Stimulated activated CD4-positive, alpha-beta T cell treated with anti-CD3 and anti-CD28 coated beads, TNF-alpha, amount 100 ng/mL, for 4 hours (primary cell): ENCODE data around the gene AATK.

Experiments used
- DNase-seq, 3 experiments: peaks; one replicate each; pipeline ENCODE4 v3.0.0-alpha.2; 2020; ENCODE audit warnings: low read depth in 3 of 3

AATK gene

DNA sequence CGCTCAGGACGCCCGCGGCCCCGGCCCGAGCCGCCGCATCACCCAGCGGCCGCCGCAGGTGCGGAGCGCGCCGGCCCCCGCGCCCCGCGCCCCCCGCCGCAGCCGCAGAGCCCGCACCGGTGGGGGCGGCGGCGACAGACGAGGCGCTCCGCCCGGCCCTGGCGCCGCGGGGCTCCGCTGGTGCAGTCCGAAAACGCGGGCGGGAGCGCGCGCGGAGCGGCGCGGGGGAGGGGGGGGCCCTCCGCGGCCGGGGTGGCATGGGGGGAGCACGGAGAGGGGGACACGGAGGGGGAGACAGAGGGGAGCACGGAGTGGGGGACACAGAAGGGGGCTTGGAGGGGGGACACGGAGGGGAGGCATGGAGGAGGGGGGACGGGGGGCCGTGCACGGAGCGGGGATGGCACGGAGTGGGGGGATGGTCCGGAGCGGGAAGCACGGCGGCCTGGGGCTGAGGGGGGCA, at the start of gene AATK:
Gene AATK (minus strand): TSS at position 189 of the 460 bp plus-strand sequence. CDS start 229 bp downstream, outside the sequence.
- no peak for DNase-seq

DNA sequence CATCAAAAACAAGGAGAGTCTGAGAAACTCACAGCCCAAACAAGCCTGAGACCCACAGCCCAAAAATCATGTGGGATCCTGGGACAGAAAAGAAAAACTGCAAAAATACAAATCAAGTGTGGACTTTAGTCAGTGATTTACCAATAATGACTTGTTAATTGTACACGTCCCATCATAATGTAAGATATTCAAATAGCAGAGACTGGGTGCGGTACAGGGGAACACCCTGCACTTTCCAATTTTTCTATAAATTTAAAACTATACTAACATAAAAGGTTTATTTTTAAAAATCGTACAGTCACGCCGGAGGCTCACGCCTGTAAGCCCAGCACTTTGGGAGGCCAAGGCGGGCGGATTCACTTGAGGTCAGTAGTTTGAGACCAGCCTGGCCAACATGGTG, 48.0 kb upstream of the AATK start:
- no peak for DNase-seq

DNA sequence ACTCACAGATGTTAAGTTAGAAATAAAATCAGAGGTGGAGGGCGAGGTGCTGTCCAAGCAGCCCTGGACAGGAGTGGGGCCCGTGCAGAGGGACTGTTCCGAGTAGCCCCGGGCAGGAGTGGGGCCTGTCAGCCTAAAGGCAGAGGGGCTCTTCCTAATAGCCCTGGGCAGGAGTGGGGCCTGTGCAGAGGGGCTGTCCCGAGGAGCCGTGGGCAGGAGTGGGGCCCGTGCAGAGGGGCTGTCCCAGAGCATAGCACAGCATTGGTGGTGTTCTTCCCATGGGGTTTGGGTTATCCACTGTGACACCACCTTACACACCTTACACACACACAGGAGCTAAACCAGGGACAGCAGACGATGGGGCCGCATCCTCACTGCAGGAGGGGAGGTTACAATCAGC, 46.3 kb upstream of the AATK start:
- DNase-seq = no peak

DNA sequence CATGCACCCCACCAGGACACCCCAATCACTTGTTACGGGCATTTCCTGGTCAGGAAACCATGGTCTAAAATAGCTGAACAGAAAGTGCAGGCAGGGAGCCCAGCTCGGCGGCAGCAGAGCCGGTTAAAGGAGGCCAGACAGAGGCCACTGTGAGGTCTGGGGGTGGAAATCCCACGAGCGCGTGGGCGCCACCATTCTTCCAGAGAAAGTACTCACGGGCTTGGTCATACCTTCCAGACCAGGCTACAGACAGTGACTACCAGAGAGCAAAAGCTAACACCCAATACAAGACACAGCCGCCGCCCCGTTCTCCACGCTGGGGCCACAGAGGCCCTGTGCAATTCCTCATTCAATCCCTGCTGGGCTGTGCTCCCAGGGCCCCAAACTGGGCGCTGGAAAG, 44.8 kb upstream of the AATK start:
- DNase-seq = no peak

DNA sequence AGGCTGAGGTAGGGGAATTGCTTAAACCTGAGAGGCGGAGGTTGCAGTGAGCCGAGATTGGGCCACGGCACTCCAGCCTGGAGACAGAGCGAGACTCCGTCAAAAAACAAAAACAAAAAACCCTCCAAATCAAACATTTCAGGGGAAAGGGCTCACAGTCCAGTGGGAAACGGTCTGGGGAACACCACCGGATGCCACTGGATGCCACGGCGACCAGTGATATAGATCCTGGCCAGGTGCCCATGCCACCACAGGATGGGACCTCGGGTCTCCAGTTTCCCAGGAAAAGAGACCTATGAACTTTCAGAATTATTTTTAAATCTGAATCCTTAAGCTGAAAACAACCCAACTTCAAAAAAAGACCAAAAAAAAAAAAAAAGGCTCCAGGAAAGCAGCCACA, 44.4 kb upstream of the AATK start:
- DNase-seq = no peak

DNA sequence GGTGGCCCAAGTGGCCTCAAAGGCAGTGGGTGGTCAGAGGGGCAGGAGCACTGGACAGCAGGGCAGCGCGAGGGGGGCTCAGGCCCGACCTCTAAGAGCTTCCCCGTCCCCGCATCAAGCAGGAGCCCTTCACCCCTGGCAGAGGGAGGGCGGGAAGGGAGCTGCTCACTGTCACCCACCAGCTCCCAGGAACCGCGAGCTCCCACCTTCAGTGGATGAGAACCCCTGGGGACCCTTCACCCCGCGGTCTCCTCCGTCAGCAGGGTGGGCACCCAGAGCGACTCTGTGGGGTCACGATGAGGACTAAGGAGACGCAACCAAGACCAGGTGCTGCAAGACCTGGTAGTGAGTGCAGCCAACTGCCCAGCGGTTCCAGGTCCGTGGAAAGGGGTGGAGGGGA, 43.1 kb upstream of the AATK start:
- no peak for DNase-seq

- no peak for DNase-seq
Measured at GRCh38 chr17:81208651-81209050, 42.6 kb upstream of the AATK start.

DNA sequence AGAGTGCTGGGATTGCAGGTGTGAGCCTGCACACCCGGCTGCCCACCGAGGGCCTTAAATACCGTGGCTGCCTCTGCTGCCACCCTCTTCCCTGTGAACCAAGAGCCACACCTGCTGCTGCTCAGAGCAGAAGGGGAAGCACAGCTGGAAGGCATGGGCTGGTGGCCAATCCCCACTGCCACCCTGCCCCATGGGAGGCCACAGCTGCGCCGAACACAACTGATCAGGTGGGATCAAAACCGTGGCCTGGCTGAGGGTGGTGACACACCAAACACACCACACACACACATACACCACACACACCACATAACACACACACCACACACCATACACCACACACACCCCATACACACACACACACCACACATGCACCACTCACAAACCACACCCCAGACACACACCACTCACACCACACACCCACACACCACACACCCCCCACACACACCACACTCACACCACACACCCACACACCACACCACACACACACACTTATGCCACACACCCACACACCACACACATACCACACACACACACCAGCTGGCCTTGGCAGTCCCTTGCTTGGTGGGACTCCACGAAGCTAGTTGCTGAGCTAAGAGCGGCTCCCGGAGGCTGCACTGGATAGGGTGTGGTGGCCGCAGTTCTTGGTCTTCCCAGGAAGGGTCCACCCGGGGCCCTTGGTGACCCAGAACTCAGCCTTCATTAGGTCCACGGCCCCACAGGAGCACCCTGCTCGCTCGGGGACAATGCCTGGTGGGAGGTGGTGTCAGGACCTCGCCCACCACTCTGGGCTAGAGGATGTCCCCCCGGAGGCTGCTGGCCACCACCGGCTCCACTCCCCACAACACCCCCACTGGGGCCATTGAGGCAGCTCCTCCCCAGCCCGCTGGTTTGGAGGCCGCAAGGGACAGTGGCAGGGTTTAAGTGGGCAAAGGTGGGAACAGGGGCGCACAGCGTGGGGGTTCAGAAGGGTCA, 41.9 kb upstream of the AATK start:
- no peak for DNase-seq

DNA sequence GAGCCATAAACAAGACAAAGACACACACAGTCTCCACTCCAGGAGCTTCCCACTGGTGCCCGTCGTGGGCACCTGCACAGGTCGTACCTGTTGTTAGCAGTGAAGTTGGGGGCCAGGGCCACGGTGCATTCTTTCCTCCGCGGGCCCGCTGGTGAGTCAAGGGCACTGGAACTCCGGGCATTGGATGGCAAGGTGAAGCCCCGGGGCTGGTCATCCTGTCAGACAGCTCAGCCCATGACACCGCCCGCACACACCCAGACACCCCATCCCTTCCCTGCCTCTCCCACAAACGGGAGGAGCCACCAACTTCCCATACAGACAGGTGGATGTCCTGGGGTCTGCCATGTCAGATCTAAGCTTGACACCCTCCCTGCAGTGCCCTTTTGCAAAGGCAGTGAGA, 40.6 kb upstream of the AATK start:
- DNase-seq = no peak

GRCh38 chr17:81206166-81206565, 40.1 kb upstream of the AATK start:
- DNase-seq = no peak

GRCh38 chr17:81204578-81204977, 38.6 kb upstream of the AATK start:
- no peak for DNase-seq

DNA sequence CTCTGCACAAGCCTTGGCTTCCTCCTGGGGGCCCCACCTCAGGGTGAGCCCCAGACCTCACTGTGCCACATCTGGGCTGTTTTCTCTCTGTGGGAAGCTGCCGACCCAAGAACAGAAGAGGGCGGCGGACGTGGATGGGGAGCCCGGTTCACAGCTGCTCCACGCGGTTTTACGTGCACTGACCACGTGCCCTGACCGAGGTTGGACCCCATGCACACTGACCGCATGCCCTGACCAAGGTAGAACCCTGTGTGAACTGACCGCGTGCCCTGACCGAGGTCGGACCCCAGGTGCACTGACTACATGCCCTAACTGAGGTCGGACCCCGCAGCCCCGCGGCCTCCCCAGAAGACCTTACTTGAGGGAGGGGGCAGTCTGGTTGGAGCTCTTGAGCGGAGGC, 37.1 kb upstream of the AATK start:
- no peak for DNase-seq

- DNase-seq = no peak
Measured at GRCh38 chr17:81202318-81202717, 36.3 kb upstream of the AATK start.

- DNase-seq = no peak
Measured at GRCh38 chr17:81200695-81201580, 34.9 kb upstream of the AATK start.

DNA sequence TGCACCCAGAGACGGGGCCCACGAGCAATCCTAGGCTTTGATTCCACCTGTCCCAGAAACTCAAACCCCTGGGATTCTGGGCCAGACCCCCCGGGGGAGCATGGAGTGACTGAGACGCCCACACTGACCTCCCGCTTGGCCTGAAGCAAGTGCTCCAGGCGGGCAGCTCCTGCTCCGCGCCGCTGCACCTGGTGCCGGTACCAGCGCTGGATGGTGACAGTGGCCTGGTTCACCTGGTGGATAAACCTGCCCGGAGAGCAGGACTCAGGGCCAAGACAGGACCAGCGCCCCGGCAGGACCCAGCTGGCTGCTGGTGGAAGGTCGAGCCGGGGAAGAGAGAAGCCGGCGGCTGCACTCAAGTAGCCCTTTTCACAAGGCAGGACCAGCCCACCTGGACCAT, 34.2 kb upstream of the AATK start:
- no peak for DNase-seq

DNA sequence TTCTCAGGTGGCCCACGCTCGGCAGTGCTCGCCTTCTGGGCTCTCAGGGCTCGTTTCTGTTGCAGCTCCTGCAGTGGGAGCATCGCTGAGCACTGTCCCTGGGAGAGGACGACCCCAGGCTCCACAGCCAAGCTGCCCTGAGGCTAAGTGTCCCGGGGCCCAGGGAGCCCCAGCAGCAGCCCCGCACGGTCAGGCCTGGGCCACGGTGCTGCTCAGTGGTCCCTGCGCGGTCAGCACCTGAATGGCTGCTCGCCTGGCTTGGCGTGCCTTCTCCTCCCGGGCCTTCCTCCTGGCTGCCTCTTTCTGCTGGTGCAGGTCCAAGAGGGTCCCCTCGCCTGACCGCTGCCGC, 33.4 kb upstream of the AATK start:
- DNase-seq = no peak

GRCh38 chr17:81198826-81199481, 32.9 kb upstream of the AATK start:
- no peak for DNase-seq

DNA sequence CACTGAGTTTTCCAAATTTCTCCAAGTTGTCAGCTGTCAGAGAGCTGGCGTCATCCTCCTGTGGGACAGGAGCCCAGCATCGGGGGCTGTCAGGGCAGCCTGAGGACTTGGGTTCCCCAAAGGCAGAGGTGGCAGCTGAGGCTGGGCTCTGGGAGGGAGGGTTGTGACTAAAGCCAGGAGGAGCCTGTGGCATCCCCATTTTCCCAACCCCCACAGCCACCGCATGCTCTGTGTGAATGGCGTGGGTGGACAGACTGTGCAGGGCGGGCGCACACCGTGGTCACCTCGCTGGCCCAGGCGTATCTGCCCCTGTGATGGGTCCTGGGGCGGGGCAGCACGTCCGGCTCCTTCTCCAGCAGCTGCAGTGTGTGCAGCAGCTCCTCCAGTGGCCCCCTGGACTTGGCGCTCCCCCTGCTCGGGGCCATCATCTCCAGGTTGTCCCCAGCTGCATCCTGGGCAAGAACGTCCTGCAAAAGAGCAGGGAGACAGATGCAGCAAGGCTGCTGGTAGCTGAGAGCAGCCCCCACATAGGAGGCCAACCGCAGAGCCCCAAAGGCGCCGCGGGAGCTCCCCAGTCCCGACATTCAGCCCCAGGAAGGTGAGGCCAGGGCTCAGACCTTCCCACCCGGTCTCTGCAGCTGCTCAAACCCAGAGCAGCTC, 31.9 kb upstream of the AATK start:
- DNase-seq = no peak

GRCh38 chr17:81197409-81197795, 31.4 kb upstream of the AATK start:
- no peak for DNase-seq

- DNase-seq = no peak
Measured at GRCh38 chr17:81196505-81197408, 30.7 kb upstream of the AATK start.
